ENCODE measurements around the gene PIP4K2C.
A peak's percentile ranks its signal among the peaks of the same experiment; 100 is the strongest.

Gene PIP4K2C

DNA sequence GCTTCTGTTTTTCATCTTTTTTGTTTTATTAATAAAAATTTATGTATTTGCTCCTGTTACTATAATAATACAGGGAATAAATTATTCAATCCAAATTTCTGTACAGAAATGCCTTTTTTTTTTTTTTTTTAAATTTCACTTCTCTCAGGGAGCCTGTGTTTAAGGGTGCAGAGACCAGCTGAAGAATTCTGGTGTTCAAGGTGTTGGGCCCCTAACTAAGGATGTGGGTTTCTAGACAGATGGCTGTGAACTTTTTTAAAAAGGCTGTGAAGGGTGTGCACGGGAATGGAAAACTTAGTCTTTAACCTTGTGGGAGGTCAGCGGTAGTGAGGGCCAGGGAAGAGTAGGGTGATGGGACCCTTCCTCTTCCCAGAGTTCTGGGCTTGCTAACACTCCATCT is 12.3 kb downstream of the PIP4K2C start:
- H3K27ac ChIP-seq (replicated peaks): no peak overlapping the region
- peaks cover 22% of the 10 kb centered on the region for H3K27me3 ChIP-seq (ENCODE audit: insufficient read depth, poor library complexity, severe bottlenecking)
- TF ChIP-seq, protein P1, sequence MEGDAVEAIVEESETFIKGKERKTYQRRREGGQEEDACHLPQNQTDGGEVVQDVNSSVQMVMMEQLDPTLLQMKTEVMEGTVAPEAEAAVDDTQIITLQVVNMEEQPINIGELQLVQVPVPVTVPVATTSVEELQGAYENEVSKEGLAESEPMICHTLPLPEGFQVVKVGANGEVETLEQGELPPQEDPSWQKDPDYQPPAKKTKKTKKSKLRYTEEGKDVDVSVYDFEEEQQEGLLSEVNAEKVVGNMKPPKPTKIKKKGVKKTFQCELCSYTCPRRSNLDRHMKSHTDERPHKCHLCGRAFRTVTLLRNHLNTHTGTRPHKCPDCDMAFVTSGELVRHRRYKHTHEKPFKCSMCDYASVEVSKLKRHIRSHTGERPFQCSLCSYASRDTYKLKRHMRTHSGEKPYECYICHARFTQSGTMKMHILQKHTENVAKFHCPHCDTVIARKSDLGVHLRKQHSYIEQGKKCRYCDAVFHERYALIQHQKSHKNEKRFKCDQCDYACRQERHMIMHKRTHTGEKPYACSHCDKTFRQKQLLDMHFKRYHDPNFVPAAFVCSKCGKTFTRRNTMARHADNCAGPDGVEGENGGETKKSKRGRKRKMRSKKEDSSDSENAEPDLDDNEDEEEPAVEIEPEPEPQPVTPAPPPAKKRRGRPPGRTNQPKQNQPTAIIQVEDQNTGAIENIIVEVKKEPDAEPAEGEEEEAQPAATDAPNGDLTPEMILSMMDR (IDR thresholded peaks at IDR 0.05; ENCODE audit: insufficient read depth, low read length): no peak
- no peak for TF ChIP-seq POLR2AphosphoS5 (IDR thresholded peaks at IDR 0.05; ENCODE audit: low read depth)
- TF ChIP-seq GABPA (IDR thresholded peaks at IDR 0.05; ENCODE audit: low read depth): no peak
- TF ChIP-seq, protein P2, sequence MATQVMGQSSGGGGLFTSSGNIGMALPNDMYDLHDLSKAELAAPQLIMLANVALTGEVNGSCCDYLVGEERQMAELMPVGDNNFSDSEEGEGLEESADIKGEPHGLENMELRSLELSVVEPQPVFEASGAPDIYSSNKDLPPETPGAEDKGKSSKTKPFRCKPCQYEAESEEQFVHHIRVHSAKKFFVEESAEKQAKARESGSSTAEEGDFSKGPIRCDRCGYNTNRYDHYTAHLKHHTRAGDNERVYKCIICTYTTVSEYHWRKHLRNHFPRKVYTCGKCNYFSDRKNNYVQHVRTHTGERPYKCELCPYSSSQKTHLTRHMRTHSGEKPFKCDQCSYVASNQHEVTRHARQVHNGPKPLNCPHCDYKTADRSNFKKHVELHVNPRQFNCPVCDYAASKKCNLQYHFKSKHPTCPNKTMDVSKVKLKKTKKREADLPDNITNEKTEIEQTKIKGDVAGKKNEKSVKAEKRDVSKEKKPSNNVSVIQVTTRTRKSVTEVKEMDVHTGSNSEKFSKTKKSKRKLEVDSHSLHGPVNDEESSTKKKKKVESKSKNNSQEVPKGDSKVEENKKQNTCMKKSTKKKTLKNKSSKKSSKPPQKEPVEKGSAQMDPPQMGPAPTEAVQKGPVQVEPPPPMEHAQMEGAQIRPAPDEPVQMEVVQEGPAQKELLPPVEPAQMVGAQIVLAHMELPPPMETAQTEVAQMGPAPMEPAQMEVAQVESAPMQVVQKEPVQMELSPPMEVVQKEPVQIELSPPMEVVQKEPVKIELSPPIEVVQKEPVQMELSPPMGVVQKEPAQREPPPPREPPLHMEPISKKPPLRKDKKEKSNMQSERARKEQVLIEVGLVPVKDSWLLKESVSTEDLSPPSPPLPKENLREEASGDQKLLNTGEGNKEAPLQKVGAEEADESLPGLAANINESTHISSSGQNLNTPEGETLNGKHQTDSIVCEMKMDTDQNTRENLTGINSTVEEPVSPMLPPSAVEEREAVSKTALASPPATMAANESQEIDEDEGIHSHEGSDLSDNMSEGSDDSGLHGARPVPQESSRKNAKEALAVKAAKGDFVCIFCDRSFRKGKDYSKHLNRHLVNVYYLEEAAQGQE (IDR thresholded peaks at IDR 0.05; ENCODE audit: insufficient replicate concordance, low read depth): no peak
- no peak for TF ChIP-seq SPI1 (IDR thresholded peaks at IDR 0.05; ENCODE audit: borderline replicate concordance, low read depth)
- H3K4me3 ChIP-seq (replicated peaks; ENCODE audit: insufficient read depth, low read length): no peak overlapping the region
- DNase-seq (ENCODE audit: low read depth in 1 of 2, low spot score in 1 of 2): no peak

DNA sequence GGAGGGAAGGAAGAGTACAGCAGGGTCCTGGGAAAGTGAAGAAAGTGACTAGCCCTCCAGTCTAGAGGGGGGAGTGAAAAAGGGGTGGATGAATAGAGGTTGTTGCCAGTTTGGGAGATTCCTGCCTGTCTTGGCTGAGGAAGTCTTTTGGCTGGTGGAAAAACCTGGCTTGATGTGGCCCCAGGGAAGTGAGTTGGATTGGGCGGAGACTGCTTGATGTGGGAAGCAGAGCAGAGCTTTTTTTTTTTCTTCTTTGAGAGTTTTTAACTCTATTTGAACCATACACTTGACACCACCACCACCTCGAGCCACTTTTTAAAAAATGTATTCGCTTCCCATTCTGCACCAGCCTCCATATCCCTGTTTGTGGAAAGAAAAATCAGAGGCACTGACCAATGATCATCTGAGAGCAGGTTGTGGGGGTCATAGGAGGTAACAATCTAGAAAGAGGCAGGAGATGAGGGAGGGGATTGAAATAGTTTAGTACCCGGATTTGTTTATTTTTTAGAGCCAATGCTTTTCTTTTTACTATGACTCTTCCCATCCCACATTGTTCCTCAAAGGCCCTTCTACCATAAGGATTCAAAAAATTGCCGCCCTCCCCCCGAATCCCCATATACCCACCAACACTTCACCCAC is 12.9 kb downstream of the PIP4K2C start:
- no peak overlapping the region for H3K4me3 ChIP-seq (replicated peaks; ENCODE audit: insufficient read depth, low read length)
- TF ChIP-seq, protein P2 (IDR thresholded peaks at IDR 0.05; ENCODE audit: insufficient replicate concordance, low read depth): no peak
- TF ChIP-seq POLR2AphosphoS5 (IDR thresholded peaks at IDR 0.05; ENCODE audit: low read depth) (no peak), GABPA (IDR thresholded peaks at IDR 0.05; ENCODE audit: low read depth) (no peak), SPI1 (IDR thresholded peaks at IDR 0.05; ENCODE audit: borderline replicate concordance, low read depth) (no peak)
- TF ChIP-seq, protein P1 (IDR thresholded peaks at IDR 0.05; ENCODE audit: insufficient read depth, low read length): no peak
- no peak overlapping the region for H3K27ac ChIP-seq (replicated peaks)
- DNase-seq (ENCODE audit: low read depth in 1 of 2, low spot score in 1 of 2): no peak
- peaks cover 28% of the 10 kb centered on the region for H3K27me3 ChIP-seq (ENCODE audit: insufficient read depth, poor library complexity, severe bottlenecking)

DNA sequence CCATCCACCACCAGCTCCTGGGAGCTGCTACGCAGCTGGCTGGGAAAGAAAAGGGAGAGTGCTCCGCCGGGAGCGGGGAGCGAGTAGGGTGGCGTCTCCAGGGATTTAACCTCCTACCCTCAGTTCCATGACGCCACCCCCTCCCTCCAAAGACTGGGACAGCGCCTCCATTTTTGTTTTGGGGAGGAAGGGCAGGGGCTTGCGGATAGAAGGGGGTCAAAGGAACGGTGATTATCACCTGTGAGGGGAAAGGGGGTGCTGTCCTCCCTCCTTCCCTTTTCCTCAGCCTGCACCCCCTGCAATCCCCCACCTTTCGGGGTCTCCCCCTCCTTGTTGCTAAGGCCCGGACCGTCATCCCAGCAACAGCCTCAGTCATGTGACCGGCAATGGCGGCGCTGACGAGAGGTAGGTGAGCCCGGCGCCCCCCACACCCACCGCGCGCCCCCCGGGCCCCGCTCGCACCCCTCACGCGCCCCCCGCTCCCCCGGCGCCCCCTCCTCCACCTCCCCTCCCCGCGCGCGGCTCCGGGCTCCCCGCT is 13.5 kb downstream of the PIP4K2C start, which contains the start of gene DTX3:
DTX3 (plus strand) TSS at position 371 of the 538 bp plus-strand sequence. CDS start 1,694 bp downstream, outside the sequence.
- Histone ChIP-seq H3K27ac (replicated peaks) (no peak within 1 kb of the TSS), H3K4me3 (replicated peaks; ENCODE audit: insufficient read depth, low read length) (peak within 1 kb of the TSS; percentile 21), H3K27me3 (ENCODE audit: insufficient read depth, poor library complexity, severe bottlenecking) (peaks cover 31% of the 10 kb centered on the region)
- TF ChIP-seq SPI1 (IDR thresholded peaks at IDR 0.05; ENCODE audit: borderline replicate concordance, low read depth) (no peak), GABPA (IDR thresholded peaks at IDR 0.05; ENCODE audit: low read depth) (no peak), POLR2AphosphoS5 (IDR thresholded peaks at IDR 0.05; ENCODE audit: low read depth) (no peak)
- TF ChIP-seq, protein P2 (IDR thresholded peaks at IDR 0.05; ENCODE audit: insufficient replicate concordance, low read depth): no peak
- TF ChIP-seq, protein P1 (IDR thresholded peaks at IDR 0.05; ENCODE audit: insufficient read depth, low read length): no peak
- no peak for DNase-seq (ENCODE audit: low read depth in 1 of 2, low spot score in 1 of 2)
